Spleen (tissue), 11 donors: Measurements from ENCODE around the gene RAB15. TPM values are rescaled to one million over a fixed set of nuclear protein-coding genes. Genes with fewer than 3 reads are reported as not detected.

Experiments used
- DNase-seq: peaks from one replicate; pipeline ENCODE4 v3.0.0-alpha.2; 2020
- H3K27ac ChIP-seq, 8 donors: fragments of 200-600 bp; sonication (generic) in 7 of 8; 1 replicate in 4 of 8; 2 replicates in 4 of 8; pipeline versions ENCODE4 v1.5.0 to v1.8.0; 2016 to 2021; ENCODE audit warnings: inconsistent platforms in 4 of 8, mild to moderate bottlenecking in 4 of 8, moderate library complexity in 1 of 8
- H3K27me3 ChIP-seq, 7 donors: fragments of 200-600 bp; sonication (generic) in 6 of 7; replicated peaks in 1 of 7; 1 replicate in 4 of 7; 2 replicates in 3 of 7; pipeline versions ENCODE4 v1.5.0 to v1.8.0; 2016 to 2021; ENCODE audit warnings: inconsistent platforms in 3 of 7, mild to moderate bottlenecking in 1 of 7
- H3K36me3 ChIP-seq, 6 donors: fragments of 200-600 bp; sonication (generic) in 5 of 6; 1 replicate in 4 of 6; 2 replicates in 2 of 6; pipeline versions ENCODE4 v1.5.0 to v1.8.0; 2016 to 2021; ENCODE audit warnings: inconsistent platforms in 2 of 6
- H3K4me1 ChIP-seq, 6 donors: fragments of 200-600 bp; sonication (generic) in 5 of 6; 1 replicate in 3 of 6; 2 replicates in 3 of 6; pipeline versions ENCODE4 v1.5.0 to v1.8.0; 2016 to 2021; ENCODE audit warnings: inconsistent platforms in 3 of 6
- H3K4me3 ChIP-seq, 8 donors: fragments of 200-600 bp; sonication (generic) in 7 of 8; 1 replicate in 4 of 8; 2 replicates in 4 of 8; pipeline versions ENCODE4 v1.5.0 to v1.8.0; 2016 to 2021; ENCODE audit warnings: inconsistent platforms in 4 of 8, mild to moderate bottlenecking in 4 of 8, moderate library complexity in 2 of 8
- H3K9me3 ChIP-seq, 8 donors: fragments of 200-600 bp; sonication (generic) in 7 of 8; 1 replicate in 4 of 8; 2 replicates in 4 of 8; pipeline versions ENCODE4 v1.5.0 to v1.8.0; 2016 to 2021; ENCODE audit warnings: inconsistent platforms in 4 of 8
- POLR2A ChIP-seq, 3 donors: fragments of 450-650 bp; IDR thresholded peaks; one replicate each; pipeline ENCODE4 v1.5.1; 2017; ENCODE audit warnings: antibody characterized with exemption in 3 of 3, mild to moderate bottlenecking in 1 of 3
- POLR2AphosphoS5 ChIP-seq, 3 donors: sonication (generic); formaldehyde crosslinking; IDR thresholded peaks; one replicate each; pipeline ENCODE4 v1.5.1; 2017; ENCODE audit warnings: antibody characterized with exemption in 3 of 3
- WGBS, 5 donors: extraction: QIAGEN DNeasy Blood & Tissue Kit in 3 of 5; methylation state at CpG; one replicate each; pipeline versions ENCODE4 v1.1.5 to v1.1.7; 2013 to 2018; 5-methylcytosine and 5-hydroxymethylcytosine counted together
- intact Hi-C: fragments of 100-400 bp; cut with DNase I; formaldehyde crosslinking; loops from one replicate; pipeline ENCODE4 v1.15.0; 2023; ENCODE audit warnings: low total_unique reads
- polyA plus RNA-seq, 3 donors: library from polyadenylated mRNA; stranded (reverse); fragments of 200-250 nt; gene quantifications; one replicate each; pipeline ENCODE4 v1.2.1, GENCODE V29; 2013
- total RNA-seq, 7 donors: library from RNA; depleted of rRNA in 3 of 7; stranded (reverse); fragments of >200 nt in 3 of 7; fragmentation: NEBNext Ultra II Directional in 4 of 7; extraction: Animal tissue kit (Norgen Biotek cat#: 25700) in 4 of 7; gene quantifications; one replicate each; pipeline versions ENCODE4 v1.1.0 to v1.2.1, GENCODE V29; 2016 to 2021
- TF ChIP-seq, protein P1 (sequence below), 11 experiments: fragments of 200-600 bp in 7 of 11; fragments of 450-650 bp in 4 of 11; sonication (generic) in 4 of 11; IDR thresholded peaks in 8 of 11; conservative IDR thresholded peaks in 3 of 11; 1 replicate in 7 of 11; 2 replicates in 4 of 11; pipeline versions ENCODE4 v1.4.0 to v1.8.0; 2016 to 2021; ENCODE audit warnings: antibody characterized with exemption in 11 of 11, inconsistent platforms in 4 of 11, mild to moderate bottlenecking in 1 of 11
- donor health status: healthy with polysubstance abuse.
- donor health status: DM: no; HTN: no; CAD: no; lungs with moderate emphysema.
- donor health status: DM: no; HTN: no; CAD: no.
- donor health status: Bipolar disorder and iron deficiency.
- donor health status: healthy.
- donor health status: DM: no; HTN: no; CAD: no.
- donor health status: DM: yes; HTN: yes; CAD: no.

Gene RAB15
- total and polyA plus RNA-seq, 10 donors, result 1.2 to 7.0 (median 2.2) TPM

- intact Hi-C loops, result no loop called here
- DNase-seq, result peak; percentile 59
- Histone ChIP-seq H3K9me3 (no peaks in the 10 kb centered on the region), H3K4me1 (peaks cover 0 to 34% (median 6%) of the 10 kb centered on the region in 6 donors), H3K4me3 (no peak within 1 kb of the TSS), H3K27ac (no peak within 1 kb of the TSS), H3K27me3 (no peaks in the 10 kb centered on the region), H3K36me3 (peaks cover 0 to 90% (median 11%) of the 10 kb centered on the region in 6 donors)
- TF ChIP-seq POLR2A (IDR thresholded peaks at IDR 0.05) (no peak), POLR2AphosphoS5 (IDR thresholded peaks at IDR 0.05) (peak in 2 of 3 donors; percentile 11 to 25)
- TF ChIP-seq, protein P1, sequence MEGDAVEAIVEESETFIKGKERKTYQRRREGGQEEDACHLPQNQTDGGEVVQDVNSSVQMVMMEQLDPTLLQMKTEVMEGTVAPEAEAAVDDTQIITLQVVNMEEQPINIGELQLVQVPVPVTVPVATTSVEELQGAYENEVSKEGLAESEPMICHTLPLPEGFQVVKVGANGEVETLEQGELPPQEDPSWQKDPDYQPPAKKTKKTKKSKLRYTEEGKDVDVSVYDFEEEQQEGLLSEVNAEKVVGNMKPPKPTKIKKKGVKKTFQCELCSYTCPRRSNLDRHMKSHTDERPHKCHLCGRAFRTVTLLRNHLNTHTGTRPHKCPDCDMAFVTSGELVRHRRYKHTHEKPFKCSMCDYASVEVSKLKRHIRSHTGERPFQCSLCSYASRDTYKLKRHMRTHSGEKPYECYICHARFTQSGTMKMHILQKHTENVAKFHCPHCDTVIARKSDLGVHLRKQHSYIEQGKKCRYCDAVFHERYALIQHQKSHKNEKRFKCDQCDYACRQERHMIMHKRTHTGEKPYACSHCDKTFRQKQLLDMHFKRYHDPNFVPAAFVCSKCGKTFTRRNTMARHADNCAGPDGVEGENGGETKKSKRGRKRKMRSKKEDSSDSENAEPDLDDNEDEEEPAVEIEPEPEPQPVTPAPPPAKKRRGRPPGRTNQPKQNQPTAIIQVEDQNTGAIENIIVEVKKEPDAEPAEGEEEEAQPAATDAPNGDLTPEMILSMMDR (IDR thresholded peaks at IDR 0.05 in 8 of 11, conservative IDR thresholded peaks at IDR 0.05 in 3 of 11), result no peak
- 88 to 90% (median 90%) methylated on average over 13 of the region's 13 CpGs for WGBS, 5 donors
Observed at GRCh38 chr14:64942531-64943111, 29.5 kb downstream of the RAB15 start, which contains the start of gene GPX2. TSS of gene GPX2 (minus strand) at chr14:64942745. CDS start at chr14:64942726, 19 bp downstream.

GRCh38 chr14:64940336-64940910 is 31.7 kb downstream of the RAB15 start:
- Histone ChIP-seq H3K36me3 (peaks cover 0 to 98% (median 14%) of the 10 kb centered on the region in 6 donors), H3K27me3 (no peaks in the 10 kb centered on the region), H3K9me3 (no peaks in the 10 kb centered on the region), H3K27ac (no peak overlapping the region), H3K4me3 (no peak overlapping the region), H3K4me1 (peaks cover 0 to 36% (median 9%) of the 10 kb centered on the region in 6 donors)
- intact Hi-C loops, result no loop called here
- no peak for TF ChIP-seq POLR2A (IDR thresholded peaks at IDR 0.05)
- TF ChIP-seq POLR2AphosphoS5 (IDR thresholded peaks at IDR 0.05), result no peak
- TF ChIP-seq, protein P1 (IDR thresholded peaks at IDR 0.05 in 8 of 11, conservative IDR thresholded peaks at IDR 0.05 in 3 of 11), result no peak
- WGBS, 5 donors, result 87 to 95% (median 93%) methylated on average over 3 of the region's 3 CpGs
- no peak for DNase-seq

GRCh38 chr14:64939817-64940190 is 32.3 kb downstream of the RAB15 start:
- Histone ChIP-seq H3K36me3 (peaks cover 0 to 98% (median 12%) of the 10 kb centered on the region in 6 donors), H3K27me3 (no peaks in the 10 kb centered on the region), H3K9me3 (no peaks in the 10 kb centered on the region), H3K27ac (no peak overlapping the region), H3K4me3 (no peak overlapping the region), H3K4me1 (peaks cover 0 to 42% (median 11%) of the 10 kb centered on the region in 6 donors)
- intact Hi-C loops, result no loop called here
- TF ChIP-seq POLR2A (IDR thresholded peaks at IDR 0.05), result no peak
- TF ChIP-seq POLR2AphosphoS5 (IDR thresholded peaks at IDR 0.05), result no peak
- TF ChIP-seq, protein P1 (IDR thresholded peaks at IDR 0.05 in 8 of 11, conservative IDR thresholded peaks at IDR 0.05 in 3 of 11), result no peak
- no peak for DNase-seq
- 72 to 87% (median 81%) methylated on average over 3 of the region's 3 CpGs for WGBS, 5 donors
